ENCODE results near the gene PRAME.

- TF ChIP-seq, protein P1, sequence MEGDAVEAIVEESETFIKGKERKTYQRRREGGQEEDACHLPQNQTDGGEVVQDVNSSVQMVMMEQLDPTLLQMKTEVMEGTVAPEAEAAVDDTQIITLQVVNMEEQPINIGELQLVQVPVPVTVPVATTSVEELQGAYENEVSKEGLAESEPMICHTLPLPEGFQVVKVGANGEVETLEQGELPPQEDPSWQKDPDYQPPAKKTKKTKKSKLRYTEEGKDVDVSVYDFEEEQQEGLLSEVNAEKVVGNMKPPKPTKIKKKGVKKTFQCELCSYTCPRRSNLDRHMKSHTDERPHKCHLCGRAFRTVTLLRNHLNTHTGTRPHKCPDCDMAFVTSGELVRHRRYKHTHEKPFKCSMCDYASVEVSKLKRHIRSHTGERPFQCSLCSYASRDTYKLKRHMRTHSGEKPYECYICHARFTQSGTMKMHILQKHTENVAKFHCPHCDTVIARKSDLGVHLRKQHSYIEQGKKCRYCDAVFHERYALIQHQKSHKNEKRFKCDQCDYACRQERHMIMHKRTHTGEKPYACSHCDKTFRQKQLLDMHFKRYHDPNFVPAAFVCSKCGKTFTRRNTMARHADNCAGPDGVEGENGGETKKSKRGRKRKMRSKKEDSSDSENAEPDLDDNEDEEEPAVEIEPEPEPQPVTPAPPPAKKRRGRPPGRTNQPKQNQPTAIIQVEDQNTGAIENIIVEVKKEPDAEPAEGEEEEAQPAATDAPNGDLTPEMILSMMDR (IDR thresholded peaks at IDR 0.05; ENCODE audit: insufficient read depth, low read depth, low read length) = no peak
- TF ChIP-seq EZH2 (IDR thresholded peaks at IDR 0.05; ENCODE audit: insufficient read depth, low read length) = no peak
Measured at GRCh38 chr22:22588485-22589164, 29.6 kb upstream of the PRAME start.

All from astrocyte (in vitro differentiated cells and primary cell).